ENCODE data around the gene RASSF7. TPM values are rescaled to one million over a fixed set of nuclear protein-coding genes. Genes with fewer than 3 reads are reported as not detected.

RASSF7 gene
- total RNA-seq, 4 donors from 2014 or later: 2.9 to 24.4 (median 13.7) TPM

GRCh38 chr11:607971-608659 is 47.3 kb downstream of the RASSF7 start:
- H3K36me3 ChIP-seq: peaks cover 90 to 100% (median 99%) of the 10 kb centered on the region in 4 donors
- 91% methylated on average over 34 of the region's 45 CpGs for WGBS

GRCh38 chr11:608791-609251 is 48.1 kb downstream of the RASSF7 start:
- Histone ChIP-seq H3K4me1 (peaks cover 12 to 31% (median 26%) of the 10 kb centered on the region in 4 donors), H3K36me3 (peaks cover 88 to 100% (median 98%) of the 10 kb centered on the region in 4 donors), H3K27me3 (no peaks in the 10 kb centered on the region), H3K27ac (replicated peaks in 1 of 4) (peak overlapping the region in 1 of 4 donors; percentile 15), H3K4me3 (no peak overlapping the region), H3K9me3 (no peaks in the 10 kb centered on the region)
- no peak for DNase-seq (ENCODE audit: extremely low spot score)
- 81% methylated on average over 28 of the region's 28 CpGs for WGBS
- TF ChIP-seq EP300 (IDR thresholded peaks at IDR 0.05): no peak
- no peak for TF ChIP-seq CTCF (IDR thresholded peaks at IDR 0.05)
- TF ChIP-seq POLR2AphosphoS5 (IDR thresholded peaks at IDR 0.05): no peak
- no peak for TF ChIP-seq POLR2A (IDR thresholded peaks at IDR 0.05; ENCODE audit: low read depth)
- intact Hi-C loops (cut with DNase I): no loop called here

More at GRCh38 chr11:607971-608659, 47.3 kb downstream of the RASSF7 start:
- H3K27me3 ChIP-seq: no peaks in the 10 kb centered on the region
- no peak for DNase-seq (ENCODE audit: extremely low spot score)
- intact Hi-C loops (cut with DNase I): no loop called here
- H3K9me3 ChIP-seq: no peaks in the 10 kb centered on the region
- H3K27ac ChIP-seq (replicated peaks in 1 of 4): no peak overlapping the region
- TF ChIP-seq POLR2AphosphoS5 (IDR thresholded peaks at IDR 0.05) (no peak), POLR2A (IDR thresholded peaks at IDR 0.05; ENCODE audit: low read depth) (no peak), EP300 (IDR thresholded peaks at IDR 0.05) (no peak), CTCF (IDR thresholded peaks at IDR 0.05) (no peak)
- H3K4me1 ChIP-seq: peaks cover 7 to 25% (median 19%) of the 10 kb centered on the region in 4 donors
- H3K4me3 ChIP-seq: no peak overlapping the region

- TF ChIP-seq EP300 (IDR thresholded peaks at IDR 0.05) (no peak), CTCF (IDR thresholded peaks at IDR 0.05) (no peak), POLR2A (IDR thresholded peaks at IDR 0.05; ENCODE audit: low read depth) (no peak), POLR2AphosphoS5 (IDR thresholded peaks at IDR 0.05) (no peak)
- intact Hi-C loops (cut with DNase I): no loop called here
- Histone ChIP-seq H3K27me3 (no peaks in the 10 kb centered on the region), H3K36me3 (peaks cover 84 to 100% (median 97%) of the 10 kb centered on the region in 4 donors), H3K4me3 (no peak overlapping the region), H3K9me3 (no peaks in the 10 kb centered on the region), H3K27ac (replicated peaks in 1 of 4) (no peak overlapping the region), H3K4me1 (peaks cover 17 to 37% (median 31%) of the 10 kb centered on the region in 4 donors)
- 95% methylated on average over 4 of the region's 28 CpGs for WGBS
- no peak for DNase-seq (ENCODE audit: extremely low spot score)
These were observed 48.6 kb downstream of the RASSF7 start for GRCh38 chr11:609341-609811.

- TF ChIP-seq POLR2A (IDR thresholded peaks at IDR 0.05; ENCODE audit: low read depth): no peak
- no peak for TF ChIP-seq CTCF (IDR thresholded peaks at IDR 0.05)
- TF ChIP-seq EP300 (IDR thresholded peaks at IDR 0.05): no peak
- TF ChIP-seq POLR2AphosphoS5 (IDR thresholded peaks at IDR 0.05): no peak
- Histone ChIP-seq H3K36me3 (peaks cover 75 to 96% (median 89%) of the 10 kb centered on the region in 4 donors), H3K9me3 (no peaks in the 10 kb centered on the region), H3K4me3 (no peak overlapping the region), H3K27ac (replicated peaks in 1 of 4) (no peak overlapping the region), H3K27me3 (no peaks in the 10 kb centered on the region), H3K4me1 (peaks cover 26 to 46% (median 40%) of the 10 kb centered on the region in 4 donors)
- WGBS: 93% methylated on average over 2 of the region's 18 CpGs
- DNase-seq (ENCODE audit: extremely low spot score): no peak
- intact Hi-C loops (cut with DNase I): no loop called here
These were observed 49.5 kb downstream of the RASSF7 start for GRCh38 chr11:610146-610801.
